Central memory CD8-positive, alpha-beta T cell (primary cell): ENCODE results near the gene LIMS2.

Source experiments
- ATAC-seq: fragments of 150-1000 bp; cut with Tn5 transposase; replicated peaks from 2 replicates; pipeline ENCODE4 v1.10.0; 2022; ENCODE audit warnings: mild to moderate bottlenecking, moderate FRiP score, moderate number of reproducible peaks; ENCODE audit not compliant: poor library complexity, severe bottlenecking; ENCODE audit errors: extremely low read depth
- DNase-seq, 2 donors: peaks; one replicate each; pipeline ENCODE4 v3.0.0; 2021; ENCODE audit warnings: low spot score in 2 of 2
- H3K27ac Mint-ChIP-seq: one replicate; pipeline ENCODE4 v1.8.0; 2022; ENCODE audit warnings: low read depth, mild to moderate bottlenecking, moderate library complexity, mixed read lengths
- H3K27me3 Mint-ChIP-seq: one replicate; pipeline ENCODE4 v1.8.0; 2022; ENCODE audit warnings: mixed read lengths
- H3K36me3 Mint-ChIP-seq: one replicate; pipeline ENCODE4 v1.8.0; 2022; ENCODE audit warnings: mild to moderate bottlenecking, moderate library complexity, mixed read lengths; ENCODE audit not compliant: insufficient read depth
- H3K4me1 Mint-ChIP-seq: one replicate; pipeline ENCODE4 v1.8.0; 2022; ENCODE audit warnings: mixed read lengths
- H3K4me3 Mint-ChIP-seq: one replicate; pipeline ENCODE4 v1.8.0; 2022; ENCODE audit warnings: mild to moderate bottlenecking, moderate library complexity, mixed read lengths
- H3K9me3 Mint-ChIP-seq: one replicate; pipeline ENCODE4 v1.8.0; 2022; ENCODE audit warnings: mixed read lengths

LIMS2 gene

GRCh38 chr2:127678991-127679390 is 3.7 kb upstream of the LIMS2 start:
- Mint-ChIP-seq H3K27me3 (peaks cover 44% of the 10 kb centered on the region), H3K4me3 (no peak overlapping the region)

GRCh38 chr2:127678531-127678930 is 3.2 kb upstream of the LIMS2 start:
- Mint-ChIP-seq H3K36me3 (peaks cover 4% of the 10 kb centered on the region), H3K4me1 (peaks cover 11% of the 10 kb centered on the region), H3K9me3 (no peaks in the 10 kb centered on the region), H3K27me3 (peaks cover 49% of the 10 kb centered on the region), H3K4me3 (no peak overlapping the region), H3K27ac (no peak overlapping the region)
- no peak for DNase-seq
- no peak for ATAC-seq

More at GRCh38 chr2:127678991-127679390, 3.7 kb upstream of the LIMS2 start:
- Mint-ChIP-seq H3K9me3 (no peaks in the 10 kb centered on the region), H3K27ac (no peak overlapping the region), H3K4me1 (peaks cover 11% of the 10 kb centered on the region), H3K36me3 (peaks cover 4% of the 10 kb centered on the region)
- ATAC-seq (no peak), DNase-seq (no peak)

DNA sequence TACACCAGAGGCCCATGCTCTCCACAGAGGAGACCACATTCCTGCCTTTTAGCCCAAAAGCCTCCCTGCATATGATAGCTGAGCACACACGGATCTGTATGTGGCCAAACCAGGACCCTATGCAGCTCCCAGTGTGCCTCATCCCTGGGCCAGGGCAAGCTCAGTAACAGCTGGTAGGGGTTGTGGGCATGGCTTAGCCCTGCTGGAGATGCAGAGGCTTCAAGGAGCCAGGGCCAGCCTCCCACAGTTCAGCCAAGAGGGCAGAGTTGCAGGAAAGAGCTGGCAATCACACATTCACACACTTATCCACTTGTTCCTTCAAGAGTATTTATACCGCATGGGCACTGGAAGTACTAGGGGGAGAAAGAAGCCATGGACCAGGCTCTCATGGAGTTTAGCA is 1.6 kb upstream of the LIMS2 start:
- Mint-ChIP-seq H3K9me3 (no peaks in the 10 kb centered on the region), H3K4me1 (peaks cover 11% of the 10 kb centered on the region), H3K27ac (no peak overlapping the region), H3K27me3 (peaks cover 65% of the 10 kb centered on the region), H3K36me3 (peaks cover 4% of the 10 kb centered on the region), H3K4me3 (no peak overlapping the region)
- ATAC-seq (no peak), DNase-seq (no peak)

DNA sequence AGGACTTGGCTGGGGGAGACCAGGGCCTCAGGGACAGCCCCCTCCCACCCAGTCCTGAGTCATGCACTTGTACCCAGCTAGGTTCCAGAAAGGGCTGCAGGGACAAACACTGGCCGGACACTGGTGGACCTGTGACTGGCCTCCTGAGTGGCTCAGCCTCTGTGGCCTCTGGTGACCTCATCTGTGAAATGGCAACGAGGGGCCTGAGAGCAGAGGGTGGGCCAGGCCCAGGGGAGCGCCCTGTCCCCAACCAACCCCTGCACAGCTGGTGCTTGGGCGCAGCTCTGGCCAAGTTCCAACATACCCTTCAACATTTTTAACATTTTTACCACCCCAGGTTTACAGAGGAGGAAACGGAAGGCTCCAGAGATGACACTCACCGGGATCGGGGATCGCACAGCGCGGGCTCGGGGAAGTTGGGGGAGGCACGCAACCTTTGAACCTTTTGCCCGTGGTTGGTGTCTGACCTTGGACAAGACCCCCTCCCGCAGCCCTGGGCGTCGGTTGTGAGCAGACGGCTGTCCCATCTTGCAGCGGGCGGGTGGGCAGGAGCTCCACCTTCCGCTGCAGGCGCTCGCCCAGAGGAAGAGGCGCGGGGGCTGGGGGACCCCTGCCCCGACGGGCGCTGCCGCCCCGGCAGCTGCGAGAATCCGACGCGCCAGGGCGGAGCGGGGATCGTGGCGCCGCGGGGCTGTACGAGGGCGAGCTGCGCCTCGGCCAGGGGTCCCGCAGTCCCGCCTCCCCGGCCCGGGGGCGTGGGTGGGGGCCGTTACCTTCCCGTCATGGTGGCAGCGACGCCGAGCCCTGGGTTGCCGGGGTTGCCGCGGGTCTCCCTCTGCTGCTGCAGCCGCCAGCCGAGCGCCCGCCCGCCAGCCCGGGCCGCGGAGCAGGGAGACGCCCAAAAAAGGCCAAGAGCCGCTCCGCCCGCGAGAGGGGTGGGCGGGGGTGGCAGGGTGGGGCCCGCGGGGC is 805 bp downstream of the LIMS2 start:
- DNase-seq (no peak), ATAC-seq (peak; percentile 30)
- H3K4me3 Mint-ChIP-seq: peak overlapping the region; percentile 80
- peaks cover 11% of the 10 kb centered on the region for H3K4me1 Mint-ChIP-seq
- H3K9me3 Mint-ChIP-seq: no peaks in the 10 kb centered on the region
- H3K27me3 Mint-ChIP-seq: peaks cover 89% of the 10 kb centered on the region
- no peak overlapping the region for H3K27ac Mint-ChIP-seq
- no peaks in the 10 kb centered on the region for H3K36me3 Mint-ChIP-seq

DNA sequence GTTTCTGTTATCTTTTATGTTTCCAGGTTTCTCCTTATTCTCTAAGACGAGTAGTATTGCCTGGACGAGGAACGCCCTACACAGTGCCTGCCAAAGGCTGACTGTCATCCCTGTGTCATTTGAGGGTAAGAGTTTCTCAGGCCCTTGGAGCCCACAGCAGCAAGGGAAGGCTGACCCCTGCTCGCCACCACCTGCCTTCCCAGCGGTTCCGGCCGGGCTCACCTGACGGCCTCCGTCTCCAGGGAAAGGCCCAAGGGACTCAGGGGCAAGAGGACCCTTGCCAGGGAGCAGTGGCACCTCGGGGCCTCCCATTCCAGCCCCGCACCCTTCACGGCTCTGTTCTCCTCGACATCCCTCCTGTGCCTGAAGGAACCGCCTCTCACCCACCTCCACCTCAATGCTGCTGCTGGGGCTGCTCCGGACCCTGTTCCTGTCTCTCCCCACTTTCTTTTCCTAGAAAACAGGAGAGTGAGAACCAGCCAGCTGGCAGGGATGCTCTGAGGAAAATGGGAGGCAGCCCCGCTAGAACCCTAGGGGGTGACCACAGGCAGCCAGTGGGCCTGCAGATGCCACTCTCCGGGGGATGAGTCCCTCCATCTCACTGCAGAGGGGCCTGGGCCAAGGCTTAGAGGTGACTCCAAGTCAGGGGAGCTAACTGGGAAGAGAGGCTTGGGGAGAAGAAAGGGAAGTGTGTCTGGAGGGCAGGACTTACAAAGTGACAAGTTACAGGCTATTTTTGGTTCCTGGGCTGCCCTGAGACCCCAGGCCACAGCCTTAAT is 1.9 kb downstream of the LIMS2 start:
- H3K9me3 Mint-ChIP-seq: no peaks in the 10 kb centered on the region
- ATAC-seq (no peak), DNase-seq (no peak)
- no peaks in the 10 kb centered on the region for H3K36me3 Mint-ChIP-seq
- peaks cover 91% of the 10 kb centered on the region for H3K27me3 Mint-ChIP-seq
- peak overlapping the region; percentile 80 for H3K4me3 Mint-ChIP-seq
- H3K27ac Mint-ChIP-seq: no peak overlapping the region
- H3K4me1 Mint-ChIP-seq: peaks cover 11% of the 10 kb centered on the region

GRCh38 chr2:127672341-127673224 is 2.7 kb downstream of the LIMS2 start:
- Mint-ChIP-seq H3K27ac (no peak overlapping the region), H3K9me3 (no peaks in the 10 kb centered on the region), H3K36me3 (no peaks in the 10 kb centered on the region), H3K27me3 (peaks cover 86% of the 10 kb centered on the region), H3K4me3 (no peak overlapping the region), H3K4me1 (peaks cover 11% of the 10 kb centered on the region)
- no peak for ATAC-seq
- no peak for DNase-seq

GRCh38 chr2:127671557-127672302 is 3.6 kb downstream of the LIMS2 start:
- ATAC-seq: no peak
- peaks cover 11% of the 10 kb centered on the region for H3K4me1 Mint-ChIP-seq
- no peak for DNase-seq
- no peaks in the 10 kb centered on the region for H3K36me3 Mint-ChIP-seq
- no peak overlapping the region for H3K27ac Mint-ChIP-seq
- H3K4me3 Mint-ChIP-seq: no peak overlapping the region
- H3K9me3 Mint-ChIP-seq: no peaks in the 10 kb centered on the region
- peaks cover 86% of the 10 kb centered on the region for H3K27me3 Mint-ChIP-seq

- Mint-ChIP-seq H3K4me3 (no peak overlapping the region), H3K27me3 (peaks cover 86% of the 10 kb centered on the region), H3K27ac (no peak overlapping the region), H3K36me3 (no peaks in the 10 kb centered on the region), H3K9me3 (no peaks in the 10 kb centered on the region), H3K4me1 (peaks cover 10% of the 10 kb centered on the region)
- DNase-seq: no peak
- no peak for ATAC-seq
Measured at GRCh38 chr2:127670957-127671290, 4.4 kb downstream of the LIMS2 start.

DNA sequence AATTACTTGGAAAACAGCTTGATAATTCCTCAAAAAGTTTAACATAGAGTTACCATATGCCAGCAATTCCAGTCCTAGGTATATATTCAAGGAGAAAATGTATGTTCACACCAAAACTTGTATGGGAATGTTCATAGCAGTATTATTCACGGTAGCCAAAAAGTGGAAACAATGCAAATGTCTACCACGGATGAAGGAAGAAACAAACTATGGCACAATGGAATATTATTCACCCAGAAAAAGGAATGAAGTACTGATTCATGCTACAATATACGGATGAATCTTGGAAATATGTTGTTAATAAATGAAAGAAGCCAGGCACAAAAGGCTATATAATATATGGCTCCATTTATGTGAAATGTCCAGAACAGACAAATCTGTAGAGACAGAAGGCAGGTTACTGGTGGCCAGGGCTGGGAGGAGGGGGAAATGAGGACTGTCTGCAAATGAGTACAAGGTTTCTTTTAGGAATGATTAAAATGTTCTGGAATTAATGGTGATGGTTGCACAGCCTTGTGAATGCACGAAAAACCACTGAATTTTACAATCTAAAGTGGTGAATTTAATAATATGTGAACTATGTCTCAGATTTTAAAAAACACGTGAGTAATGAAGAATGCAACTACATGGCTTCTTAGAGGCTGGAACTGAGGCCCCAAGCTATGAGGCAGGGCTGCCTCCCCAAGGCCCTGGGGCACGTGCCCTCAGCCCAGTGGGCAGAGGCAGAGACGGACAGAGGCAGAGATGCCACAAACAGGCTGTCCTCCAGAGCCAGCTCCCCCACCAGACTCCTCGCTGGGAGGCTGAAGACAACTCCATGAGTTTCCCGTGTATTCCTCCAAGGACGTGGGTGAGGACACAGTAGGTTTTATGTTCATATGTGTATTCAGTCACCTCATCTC is 5.0 kb downstream of the LIMS2 start:
- no peaks in the 10 kb centered on the region for H3K9me3 Mint-ChIP-seq
- H3K36me3 Mint-ChIP-seq: no peaks in the 10 kb centered on the region
- no peak for ATAC-seq
- H3K27ac Mint-ChIP-seq: no peak overlapping the region
- peaks cover 88% of the 10 kb centered on the region for H3K27me3 Mint-ChIP-seq
- DNase-seq: no peak
- no peak overlapping the region for H3K4me3 Mint-ChIP-seq
- H3K4me1 Mint-ChIP-seq: peaks cover 6% of the 10 kb centered on the region

GRCh38 chr2:127669056-127669455 is 6.3 kb downstream of the LIMS2 start:
- no peaks in the 10 kb centered on the region for H3K4me1 Mint-ChIP-seq

GRCh38 chr2:127665267-127665893 is 9.9 kb downstream of the LIMS2 start:
- Mint-ChIP-seq H3K4me3 (no peak overlapping the region), H3K27ac (no peak overlapping the region), H3K4me1 (no peaks in the 10 kb centered on the region), H3K27me3 (peaks cover 88% of the 10 kb centered on the region), H3K36me3 (no peaks in the 10 kb centered on the region), H3K9me3 (no peaks in the 10 kb centered on the region)
- ATAC-seq (no peak), DNase-seq (no peak)

More at GRCh38 chr2:127669056-127669455, 6.3 kb downstream of the LIMS2 start:
- H3K27me3 Mint-ChIP-seq: peaks cover 91% of the 10 kb centered on the region
- no peak for ATAC-seq
- no peaks in the 10 kb centered on the region for H3K9me3 Mint-ChIP-seq
- no peaks in the 10 kb centered on the region for H3K36me3 Mint-ChIP-seq
- no peak overlapping the region for H3K27ac Mint-ChIP-seq
- no peak overlapping the region for H3K4me3 Mint-ChIP-seq
- DNase-seq: no peak
